HG02798 (cell line): ENCODE data around the gene NYAP1.
A peak's percentile ranks its signal among the peaks of the same experiment; 100 is the strongest.
"Not testable (repeated sequence)": the region's sequence is repeated elsewhere in the genome, so short reads cannot be mapped to it uniquely, and the experiment has no call there.

Experiments
- ATAC-seq: cut with Tn5 transposase; IDR thresholded peaks from one replicate; pipeline ENCODE4 v1.9.1; 2021; ENCODE audit warnings: mild to moderate bottlenecking; ENCODE audit not compliant: unreplicated experiment, poor library complexity

NYAP1 gene

DNA sequence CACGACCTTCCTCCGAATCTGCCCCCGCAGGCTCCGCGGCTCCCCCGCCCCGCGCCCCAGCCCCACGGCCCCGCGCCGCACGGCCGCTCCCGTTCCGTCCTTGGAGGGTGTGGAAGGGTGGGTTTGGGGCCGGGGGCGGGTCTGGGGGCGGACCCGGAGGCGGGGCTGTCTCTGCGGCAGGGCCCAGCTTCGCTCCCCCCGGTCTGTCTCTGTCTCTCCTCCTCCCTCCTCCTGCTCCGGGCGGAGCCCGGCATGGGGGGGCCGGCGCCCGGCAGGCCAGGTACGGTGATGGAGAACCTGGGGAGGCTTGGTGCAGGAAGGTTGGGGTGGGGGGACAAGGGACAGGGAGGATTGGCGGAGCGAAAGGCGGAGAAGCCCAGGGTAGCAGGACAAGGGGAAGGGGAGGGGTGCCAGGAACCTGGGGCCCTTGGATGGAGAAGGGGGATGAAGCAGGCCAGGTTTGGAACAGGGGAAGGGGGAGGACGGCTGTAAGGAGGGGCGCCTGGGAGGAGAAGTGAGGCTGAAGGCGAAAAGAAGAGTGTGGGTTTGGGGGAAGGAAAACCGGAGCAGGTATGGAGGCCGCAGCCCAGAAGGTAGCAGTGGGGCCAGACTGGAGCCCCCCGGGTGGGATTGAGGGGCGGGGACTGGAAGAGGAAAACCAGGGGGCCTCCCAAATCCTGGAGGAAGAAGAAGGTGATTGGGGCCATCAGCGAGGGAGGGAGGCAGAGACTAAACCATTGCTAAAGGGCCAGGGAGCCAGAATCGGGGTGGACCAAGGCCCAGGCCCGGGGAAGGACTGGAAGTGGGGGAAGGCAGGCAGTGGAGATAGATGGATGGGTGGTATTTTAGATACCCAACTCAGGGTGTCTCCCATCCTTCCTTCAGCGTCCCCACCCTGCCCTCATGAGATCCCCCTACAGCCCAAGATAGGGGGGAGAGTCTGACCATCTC is at the start of gene NYAP1:
Gene NYAP1, plus strand, starts transcription at position 206 of the 951 bp plus-strand sequence. CDS start 1,385 bp downstream, outside the sequence.
- peak; percentile 25 for ATAC-seq

DNA sequence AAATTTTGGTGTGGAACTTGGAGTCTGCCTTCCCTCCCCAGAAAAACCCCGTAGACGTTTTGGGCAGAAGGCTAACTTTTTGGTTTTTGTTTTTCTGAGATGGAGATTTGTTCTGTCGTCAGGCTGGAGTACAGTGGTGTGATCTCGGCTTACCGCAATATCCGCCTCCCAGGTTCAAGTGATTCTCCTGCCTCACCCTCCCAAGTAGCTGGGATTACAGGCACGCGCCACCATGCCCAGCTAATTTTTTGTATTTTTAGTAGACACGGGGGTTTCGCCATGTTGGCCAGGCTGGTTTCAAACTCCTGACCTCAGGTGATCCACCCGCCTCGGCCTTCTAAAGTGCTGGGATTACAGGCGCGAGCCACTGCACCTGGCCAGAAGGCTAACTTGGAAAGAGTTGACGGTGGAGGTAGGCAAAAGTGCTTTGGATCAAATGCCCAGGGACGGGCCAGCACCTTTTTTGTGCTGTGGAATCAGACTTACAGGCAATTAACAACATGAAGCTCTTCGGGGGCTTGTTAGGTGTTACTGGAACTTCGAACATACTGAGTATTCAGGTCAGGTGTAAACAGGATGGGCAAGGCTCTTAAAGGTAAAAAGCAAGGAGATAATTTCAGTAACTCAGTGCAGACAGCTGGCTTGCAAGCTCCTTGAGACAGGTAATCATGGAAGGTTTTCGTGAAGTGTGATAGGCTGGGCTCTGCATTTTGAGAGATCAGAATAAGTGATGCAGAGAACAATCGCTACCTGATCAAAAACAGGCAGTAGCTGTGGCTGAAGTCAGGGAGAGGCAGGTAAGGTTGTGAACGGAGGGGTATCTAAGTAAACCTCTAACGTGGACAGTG is 49.2 kb upstream of the NYAP1 start:
- no peak for ATAC-seq

DNA sequence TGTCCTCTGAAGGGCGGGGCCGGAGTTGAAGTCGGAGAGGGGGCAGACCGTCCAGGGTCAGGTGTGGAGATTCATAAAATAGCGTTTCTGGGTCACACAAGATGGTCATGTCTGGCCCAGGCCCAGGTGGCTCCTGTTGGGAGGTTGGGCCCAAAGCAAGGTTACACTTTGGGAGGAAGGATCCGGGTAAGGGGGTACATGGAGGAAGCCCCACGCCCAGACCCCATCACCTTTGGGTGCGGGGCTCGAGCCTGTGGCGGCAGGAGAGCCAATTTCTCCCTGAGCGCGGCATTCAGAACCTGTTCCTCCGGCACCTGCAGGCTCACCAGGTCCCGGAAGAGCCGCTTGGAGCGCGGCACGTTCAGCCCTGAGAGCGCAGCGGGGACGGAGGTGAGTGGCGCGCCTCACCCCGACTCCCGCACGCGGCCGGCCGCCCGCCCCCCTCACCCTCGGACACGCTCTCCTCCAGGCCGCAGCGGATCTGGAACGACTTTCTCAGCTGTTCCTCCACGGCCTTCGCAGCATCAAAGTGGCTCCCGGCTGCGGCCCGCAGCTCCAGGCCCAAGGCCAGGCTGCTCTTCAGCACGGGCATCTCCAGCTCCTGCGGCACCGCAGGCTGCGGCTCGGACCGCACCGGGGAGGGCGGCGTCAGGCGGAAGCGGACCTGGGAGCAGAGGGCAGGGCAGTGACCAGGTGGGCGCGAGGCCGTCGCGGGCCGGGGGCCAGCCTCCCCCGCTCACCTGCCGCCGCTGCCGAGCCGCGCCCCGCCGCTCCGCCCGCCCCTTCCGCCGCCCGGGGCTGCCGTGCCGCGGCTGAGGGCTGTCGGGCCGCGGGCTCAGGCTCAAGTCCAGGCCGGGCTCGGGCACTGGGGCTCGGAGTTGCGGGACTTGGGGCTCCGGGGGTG is 48.1 kb upstream of the NYAP1 start:
- ATAC-seq, result peak; percentile 28

DNA sequence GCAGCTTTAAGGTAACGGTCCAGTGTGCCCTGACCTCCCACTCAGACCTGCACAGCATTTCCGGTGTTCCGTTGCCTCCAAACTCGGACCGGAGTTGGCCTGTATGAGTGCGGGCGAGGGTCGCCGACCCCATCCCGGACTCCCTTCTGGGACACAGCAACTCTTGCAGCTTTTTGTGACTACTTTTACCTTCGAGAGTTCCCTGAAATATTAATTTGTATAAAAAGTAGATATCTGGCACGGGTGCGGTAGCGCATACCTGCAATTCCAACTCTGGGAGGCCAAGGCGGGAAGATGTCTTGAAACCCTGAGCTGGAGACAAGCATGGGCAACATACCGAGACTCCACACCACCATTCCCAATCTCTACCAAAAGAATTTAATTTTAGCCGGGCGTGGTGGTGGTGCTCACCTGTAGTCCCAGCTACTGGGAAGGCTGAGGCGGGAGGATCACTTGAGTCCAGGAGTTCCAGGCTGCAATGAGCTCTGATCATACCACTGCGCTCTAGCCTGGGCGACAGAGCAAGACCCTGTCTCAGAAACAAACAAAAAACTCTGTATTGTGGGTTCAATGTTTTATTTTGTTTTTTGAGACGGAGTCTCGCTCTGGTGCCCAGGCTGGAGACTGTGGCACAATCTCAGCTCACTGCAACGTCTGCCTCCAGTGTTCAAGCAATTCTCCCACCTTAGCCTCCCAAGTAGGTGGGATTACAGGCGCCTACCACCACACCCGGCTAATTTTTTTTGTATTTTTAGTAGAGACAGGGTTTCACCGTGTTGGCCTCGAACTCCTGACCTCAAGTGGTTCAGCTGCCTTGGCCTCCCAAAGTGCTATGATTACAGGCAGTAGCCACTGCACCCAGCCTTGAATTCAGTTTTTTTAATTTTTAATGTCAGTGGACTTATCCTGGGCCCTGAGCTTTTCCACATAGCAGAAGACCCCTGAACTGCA is 46.3 kb upstream of the NYAP1 start:
- ATAC-seq, result no peak

DNA sequence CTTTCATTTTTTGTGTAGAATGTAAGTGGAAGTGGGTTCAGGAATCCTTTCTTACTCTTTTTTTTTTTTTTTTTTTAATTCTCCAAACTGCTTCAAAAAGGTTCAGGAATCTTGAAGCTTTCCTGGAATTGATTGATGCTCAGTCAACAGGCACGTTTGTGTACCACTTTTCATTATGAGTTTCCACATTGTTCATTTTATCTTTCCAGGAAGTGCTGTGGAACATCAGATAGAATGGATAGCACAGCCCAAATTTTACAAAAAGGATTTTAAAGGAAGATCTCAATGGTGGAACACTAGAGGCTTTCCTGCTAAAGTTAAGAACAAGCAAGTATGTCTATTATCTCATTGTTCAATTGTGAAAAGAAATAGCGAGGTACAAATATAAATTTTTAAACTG is 45.6 kb upstream of the NYAP1 start:
- no peak for ATAC-seq

DNA sequence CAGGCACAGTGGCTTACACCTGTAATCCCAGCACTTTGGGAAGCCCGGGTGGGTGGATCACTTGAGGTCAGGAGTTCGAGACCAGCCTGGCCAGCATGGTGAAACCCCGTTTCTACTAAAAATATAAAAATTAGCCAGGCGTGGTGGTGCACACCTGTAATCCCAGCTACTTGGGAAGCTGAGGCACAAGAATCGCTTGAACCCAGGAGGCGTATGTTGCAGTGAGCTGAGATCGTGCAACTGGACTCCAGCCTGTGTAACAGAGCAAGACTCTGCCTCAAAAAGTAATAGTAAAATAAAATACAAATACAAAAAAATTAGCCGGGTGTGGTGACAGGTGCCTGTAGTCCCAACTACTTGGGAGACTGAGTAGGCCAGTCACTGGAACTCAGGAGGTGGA is 45.0 kb upstream of the NYAP1 start:
- ATAC-seq, result not testable (repeated sequence)

DNA sequence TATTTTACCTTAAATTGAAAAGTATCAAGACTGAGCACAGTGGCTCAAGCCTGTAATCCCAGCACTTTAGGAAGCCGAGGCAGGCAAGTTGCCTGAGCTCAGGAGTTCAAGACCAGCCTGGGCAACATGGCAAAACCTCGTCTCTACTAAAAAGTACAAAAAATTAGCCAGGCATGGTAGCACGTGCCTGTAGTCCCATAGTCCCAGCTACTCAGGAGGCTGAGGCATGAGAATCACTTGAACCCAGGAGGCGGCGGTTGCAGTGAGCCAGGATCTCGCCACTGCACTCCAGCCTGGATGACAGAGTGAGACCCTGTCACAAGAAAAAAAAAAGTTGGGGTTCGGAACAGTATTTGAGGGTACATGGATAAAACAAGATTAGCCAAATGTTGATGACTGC is 44.5 kb upstream of the NYAP1 start:
- ATAC-seq, result not testable (repeated sequence)

DNA sequence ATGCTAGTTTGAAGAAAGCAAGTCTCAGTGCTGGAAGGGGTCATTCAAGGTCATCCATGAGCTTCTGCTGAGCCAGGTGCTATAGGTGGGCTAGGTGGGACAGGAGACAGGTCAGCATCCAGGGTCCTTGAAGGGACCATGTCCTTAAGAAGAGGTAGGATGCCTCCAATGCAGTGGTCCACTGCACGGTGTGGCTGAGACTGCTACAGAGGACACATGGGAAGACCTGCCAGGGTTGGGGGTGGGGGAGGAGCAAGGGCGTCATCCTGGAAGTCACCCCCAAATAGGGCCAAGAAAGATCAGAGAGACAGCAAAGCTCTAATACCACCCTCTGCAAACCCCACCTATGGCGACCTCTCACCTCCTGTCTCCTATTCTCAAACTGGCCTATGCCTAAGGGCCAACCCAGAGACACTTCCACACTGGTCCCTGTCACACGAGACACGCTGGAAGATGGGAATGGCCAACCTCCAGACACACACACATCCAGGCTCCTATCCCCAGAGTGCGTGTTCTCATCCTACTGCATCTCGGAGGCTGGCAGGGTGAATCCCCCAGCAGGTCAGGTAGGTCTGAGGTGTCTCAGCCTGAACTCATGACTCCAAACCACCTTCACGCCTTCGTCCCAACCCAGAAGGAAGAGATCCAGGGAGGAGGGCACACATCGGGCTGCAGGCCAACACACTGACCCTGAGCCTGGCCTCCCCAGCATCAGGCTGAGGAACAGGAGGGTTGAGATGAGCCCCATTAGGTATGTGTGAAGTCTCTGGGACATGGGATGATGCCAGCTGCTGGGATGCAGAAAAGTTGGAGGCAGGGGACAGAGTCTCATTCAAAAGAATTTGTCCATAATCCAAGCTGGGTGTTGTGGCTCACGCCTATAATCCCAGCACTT is 41.8 kb upstream of the NYAP1 start:
- ATAC-seq, result no peak

DNA sequence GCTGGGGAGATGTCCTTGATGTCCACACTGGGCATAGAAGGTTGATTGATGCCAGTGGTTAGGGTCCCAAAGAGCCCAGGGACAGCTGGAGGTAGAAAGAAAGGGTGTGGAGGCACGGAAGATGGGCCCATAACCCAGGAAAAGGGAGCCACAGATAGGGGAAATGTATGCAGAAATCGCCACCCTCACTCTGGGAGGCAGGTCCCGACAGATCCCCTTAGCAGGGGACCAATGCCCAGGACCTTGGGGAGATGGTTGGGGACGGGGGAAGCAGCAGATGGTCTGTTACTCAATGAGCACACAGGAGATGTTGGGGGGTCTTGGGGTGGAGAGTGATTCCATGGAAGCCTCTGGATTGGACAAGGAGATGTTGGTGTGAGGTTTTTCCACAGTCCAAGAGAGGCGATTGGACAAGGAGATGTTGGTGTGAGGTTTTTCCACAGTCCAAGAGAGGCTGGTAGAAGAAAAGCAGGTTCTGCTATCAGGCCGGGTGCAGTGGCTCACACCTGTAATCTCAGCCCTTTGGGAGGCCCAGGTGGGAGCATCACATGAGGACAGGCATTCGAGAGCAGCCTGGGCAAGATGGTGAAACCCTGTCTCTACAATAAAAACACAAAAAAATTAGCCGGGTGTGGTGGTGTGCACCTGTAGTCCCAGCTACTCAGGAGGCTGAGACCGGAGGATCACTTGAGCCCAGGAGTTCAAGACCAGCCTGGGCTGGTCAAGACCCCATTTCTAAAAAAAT is 40.5 kb upstream of the NYAP1 start:
- no peak for ATAC-seq

DNA sequence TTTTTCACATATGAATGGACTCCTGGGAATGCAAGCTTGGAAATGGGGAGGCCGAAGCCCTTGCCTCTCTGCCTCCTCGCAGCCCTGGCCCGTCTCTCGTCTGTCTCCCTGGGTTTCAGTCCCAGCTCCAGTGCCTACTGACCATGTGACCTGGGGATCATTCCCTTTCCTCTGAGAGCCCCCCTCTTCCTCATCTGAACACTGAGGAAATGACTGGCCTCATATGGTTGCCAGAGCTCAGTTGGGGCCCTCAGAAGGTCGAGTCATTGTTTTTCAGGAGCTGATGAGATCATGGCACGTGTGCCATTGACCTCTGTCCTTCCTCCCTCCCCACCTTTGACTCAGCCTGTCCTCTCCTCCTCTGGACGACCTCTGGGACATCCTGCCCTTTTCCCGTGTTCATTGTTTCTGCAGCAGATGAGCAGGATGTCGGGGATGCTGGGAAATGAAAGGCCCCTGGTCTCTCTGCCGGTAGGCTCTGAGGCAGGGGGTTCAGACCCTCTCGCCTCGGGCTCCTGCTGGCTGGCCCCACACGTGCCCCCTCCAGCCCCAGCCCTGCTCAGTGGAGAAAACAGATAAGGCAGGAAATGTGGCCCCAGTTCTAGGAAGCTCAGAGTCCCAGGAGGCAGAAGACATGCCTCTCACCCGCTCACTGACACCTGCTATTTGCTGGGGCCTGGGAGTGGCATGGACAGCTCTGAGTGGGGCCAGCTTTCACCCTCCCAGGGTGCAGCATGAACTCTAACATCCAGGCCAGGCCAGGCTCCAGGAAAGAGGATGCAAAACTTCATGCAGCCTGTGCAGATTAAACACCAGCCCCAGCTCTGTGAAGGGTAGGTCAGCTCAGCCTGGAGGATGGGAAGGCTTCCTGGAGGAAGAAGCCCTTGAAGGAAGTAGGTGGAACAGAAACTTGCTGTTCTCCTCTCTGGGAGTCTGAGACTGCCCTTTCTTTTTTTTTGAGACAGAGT is 39.1 kb upstream of the NYAP1 start:
- no peak for ATAC-seq

DNA sequence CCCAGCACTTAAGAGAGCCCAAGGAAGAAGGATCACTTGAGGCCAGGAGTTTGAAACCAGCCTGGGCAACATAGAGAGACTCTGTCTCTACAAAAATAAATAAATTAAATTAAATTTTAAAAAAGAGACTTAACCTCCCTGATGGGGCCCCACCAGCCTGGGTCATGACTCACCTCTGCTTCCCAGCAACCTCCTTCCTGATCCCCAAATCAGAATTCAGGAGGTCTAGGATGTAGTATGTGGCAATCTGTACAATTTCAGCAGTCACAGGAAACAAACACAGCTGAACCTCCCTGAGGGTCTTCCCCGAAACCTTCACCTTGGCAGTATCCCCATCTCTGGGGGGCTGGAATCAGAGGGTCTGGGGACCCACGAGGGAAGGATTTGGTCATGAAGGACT is 37.7 kb upstream of the NYAP1 start:
- no peak for ATAC-seq

DNA sequence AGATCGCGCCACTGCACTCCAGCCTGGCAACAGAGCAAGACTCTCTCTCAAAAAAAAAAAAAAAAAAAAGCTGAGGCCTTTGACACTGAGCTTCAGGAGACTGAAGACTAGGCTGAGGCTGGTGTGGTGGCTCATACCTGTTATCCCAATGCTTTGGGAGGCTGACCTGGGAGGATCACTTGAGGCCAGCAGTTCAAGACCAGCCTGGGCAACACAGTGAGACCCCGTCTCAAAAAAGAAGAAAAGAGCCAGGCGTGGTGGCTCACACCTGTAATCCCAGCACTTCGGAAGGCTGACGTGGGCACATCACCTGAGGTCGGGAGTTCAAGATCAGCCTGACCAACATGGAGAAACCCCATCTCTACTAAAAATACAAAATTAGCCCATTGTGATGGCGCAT is 36.4 kb upstream of the NYAP1 start:
- ATAC-seq, result not testable (repeated sequence)

DNA sequence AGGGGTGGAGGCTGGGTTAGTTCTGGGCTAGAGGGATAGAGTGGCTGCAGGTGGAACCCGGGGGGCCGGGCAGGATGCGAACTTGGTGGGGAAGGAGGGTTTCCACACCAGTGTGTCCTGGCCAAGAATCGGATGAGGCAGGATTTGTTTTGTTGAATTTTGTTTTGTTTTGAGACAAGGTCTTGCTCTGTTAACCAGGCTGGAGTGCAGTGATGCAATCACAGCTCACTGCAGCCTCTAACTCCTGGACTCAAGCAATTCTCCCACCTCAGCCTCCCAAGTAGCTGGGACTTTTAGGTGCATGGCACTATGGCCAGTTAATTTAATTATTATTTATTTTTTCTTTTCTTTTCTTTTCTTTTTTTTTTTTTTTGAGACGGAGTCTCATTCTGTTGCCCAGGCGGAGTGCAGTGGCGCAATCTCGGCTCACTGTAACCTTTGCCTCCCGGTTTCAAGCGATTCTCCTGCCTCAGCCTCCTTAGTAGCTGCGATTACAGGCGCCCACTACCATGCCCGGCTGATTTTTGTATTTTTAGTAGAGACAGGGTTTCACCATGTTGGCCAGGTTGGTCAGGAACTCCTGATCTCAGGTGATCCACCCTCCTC is 34.4 kb upstream of the NYAP1 start:
- ATAC-seq, result no peak

DNA sequence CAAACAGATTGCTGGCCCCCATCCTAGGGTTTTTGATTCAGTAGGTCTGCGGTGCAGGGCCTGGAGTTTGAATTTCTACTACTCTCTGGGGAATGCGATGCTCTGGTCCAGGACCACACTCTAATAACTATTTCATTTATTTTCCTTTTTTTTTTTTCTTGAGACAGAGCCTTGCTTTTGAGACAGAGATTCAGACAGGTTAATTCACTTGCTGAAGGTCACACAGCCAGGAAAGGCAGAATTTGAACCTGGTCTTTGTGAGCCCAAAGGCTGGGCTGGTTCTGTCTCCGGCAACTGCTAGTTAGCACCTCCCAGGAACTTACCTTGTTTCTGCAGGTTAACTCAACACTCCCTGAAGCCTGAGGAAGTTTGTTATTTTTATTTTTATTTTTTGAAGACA is 31.2 kb upstream of the NYAP1 start:
- no peak for ATAC-seq

DNA sequence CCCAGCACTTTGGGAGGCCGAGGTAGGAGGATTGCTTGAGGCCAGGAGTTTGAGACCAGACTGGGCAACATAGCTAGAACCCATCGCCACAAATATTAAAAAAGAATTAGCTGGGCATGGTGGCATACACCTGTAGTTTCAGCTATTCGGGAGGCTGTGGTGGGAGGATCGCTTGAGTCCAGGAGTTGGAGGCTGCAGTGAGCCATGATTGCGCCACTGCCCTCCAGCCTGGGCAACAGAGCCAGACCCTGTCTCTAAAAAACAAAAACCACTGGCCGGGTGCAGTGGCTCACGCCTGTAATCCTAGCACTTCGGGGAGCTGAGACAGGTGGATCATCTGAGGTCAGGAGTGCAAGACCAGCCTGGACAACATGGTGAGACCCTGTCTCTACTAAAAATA is 29.9 kb upstream of the NYAP1 start:
- not testable (repeated sequence) for ATAC-seq

DNA sequence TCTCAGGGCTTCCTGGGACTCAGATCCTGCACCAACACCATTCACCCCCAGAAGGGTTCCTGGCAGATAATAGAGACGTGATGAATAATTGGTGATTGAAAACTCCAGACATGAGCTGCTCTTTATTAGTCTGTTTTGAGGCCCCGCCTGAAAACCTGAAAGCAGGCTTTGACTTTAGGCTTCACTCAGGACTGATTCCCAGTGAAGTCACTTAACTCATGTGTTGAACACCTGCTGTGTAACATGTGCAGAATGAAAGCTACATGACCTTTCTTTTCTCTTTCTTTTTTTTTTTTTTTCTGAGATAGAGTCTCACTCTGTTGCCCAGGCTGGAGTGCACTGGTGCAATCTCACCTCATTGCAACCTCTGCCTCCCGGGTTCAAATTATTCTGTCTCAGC is 28.5 kb upstream of the NYAP1 start:
- no peak for ATAC-seq
